GM23338 (cell line): ENCODE measurements around the gene GID4. TPM values are rescaled to one million over a fixed set of nuclear protein-coding genes. Genes with fewer than 3 reads are reported as not detected.

Source experiments
- ATAC-seq: fragments of 200-7000 bp; cut with Tn5 transposase; 3 replicates; pipeline ENCODE4 v1.9.1; 2020
- DNase-seq: peaks from one replicate; pipeline ENCODE4 v3.0.0-alpha.2; 2015; ENCODE audit warnings: low spot score
- H2AFZ ChIP-seq: fragments of 200-600 bp; sonication (generic); 2 replicates; pipeline ENCODE4 v1.8.0; 2016; ENCODE audit warnings: antibody characterized with exemption, mild to moderate bottlenecking, moderate library complexity
- H3F3A ChIP-seq: fragments of 200-600 bp; sonication (generic); replicated peaks from 2 replicates; pipeline ENCODE4 v1.8.0; 2017; ENCODE audit warnings: antibody characterized with exemption, mixed run types, low read depth
- H3K27ac ChIP-seq: fragments of 200-600 bp; sonication (generic); 2 replicates; pipeline ENCODE4 v1.6.1; 2016; ENCODE audit warnings: low read depth
- H3K27me3 ChIP-seq: fragments of 200-600 bp; sonication (generic); 2 replicates; pipeline ENCODE4 v1.8.0; 2016; ENCODE audit warnings: mild to moderate bottlenecking, mixed run types, moderate library complexity; ENCODE audit not compliant: insufficient read depth
- H3K36me3 ChIP-seq: fragments of 200-600 bp; sonication (generic); 2 replicates; pipeline ENCODE4 v1.8.0; 2016; ENCODE audit warnings: mild to moderate bottlenecking; ENCODE audit not compliant: insufficient read depth
- H3K4me1 ChIP-seq: fragments of 200-600 bp; sonication (generic); 2 replicates; pipeline ENCODE4 v1.8.0; 2016; ENCODE audit warnings: mild to moderate bottlenecking, moderate library complexity; ENCODE audit not compliant: insufficient read depth
- H3K4me2 ChIP-seq: fragments of 200-600 bp; sonication (generic); 2 replicates; pipeline ENCODE4 v1.7.1; 2017; ENCODE audit warnings: mixed run types
- H3K4me3 ChIP-seq: fragments of 200-600 bp; sonication (generic); 2 replicates; pipeline ENCODE4 v1.6.1; 2016; ENCODE audit warnings: mixed run types
- H3K79me2 ChIP-seq: fragments of 200-600 bp; sonication (generic); replicated peaks from 2 replicates; pipeline ENCODE4 v1.8.0; 2017; ENCODE audit warnings: mild to moderate bottlenecking; ENCODE audit not compliant: insufficient read depth
- H3K9me2 ChIP-seq: fragments of 200-600 bp; sonication (generic); 2 replicates; pipeline ENCODE4 v1.8.0; 2017; ENCODE audit not compliant: insufficient read depth
- H4K20me1 ChIP-seq: fragments of 200-600 bp; sonication (generic); replicated peaks from 2 replicates; pipeline ENCODE4 v1.8.0; 2017; ENCODE audit warnings: mild to moderate bottlenecking; ENCODE audit not compliant: insufficient read depth
- H3K27ac Mint-ChIP-seq: 2 replicates; pipeline ENCODE4 v1.8.0; 2020; ENCODE audit warnings: inconsistent platforms, mild to moderate bottlenecking, moderate library complexity, mixed read lengths
- H3K27me3 Mint-ChIP-seq: 3 replicates; pipeline ENCODE4 v1.8.0; 2022; ENCODE audit warnings: low read depth, mild to moderate bottlenecking, moderate library complexity, mixed read lengths, inconsistent platforms; ENCODE audit not compliant: insufficient read depth, poor library complexity
- H3K36me3 Mint-ChIP-seq: 3 replicates; pipeline ENCODE4 v1.8.0; 2021; ENCODE audit warnings: low read depth, mild to moderate bottlenecking, inconsistent platforms, moderate library complexity, mixed read lengths
- H3K4me1 Mint-ChIP-seq: 3 replicates; pipeline ENCODE4 v1.8.0; 2020; ENCODE audit warnings: mild to moderate bottlenecking, inconsistent platforms, mixed read lengths
- H3K4me3 Mint-ChIP-seq: 3 replicates; pipeline ENCODE4 v1.8.0; 2021; ENCODE audit warnings: moderate library complexity, mild to moderate bottlenecking, inconsistent platforms, mixed read lengths
- H3K9me3 Mint-ChIP-seq: 3 replicates; pipeline ENCODE4 v1.8.0; 2020; ENCODE audit warnings: moderate library complexity, mild to moderate bottlenecking, inconsistent platforms, mixed read lengths
- CREB1 ChIP-seq: fragments of 250-450 bp; sonication (Bioruptor Pico); IDR thresholded peaks from 2 replicates; pipeline ENCODE4 v1.5.0; 2020; ENCODE audit warnings: low read depth, mild to moderate bottlenecking, moderate library complexity
- CTCF ChIP-seq, 2 experiments: fragments of 200-600 bp in 1 of 2; sonication (generic) in 1 of 2; conservative IDR thresholded peaks; 2 replicates each; pipeline versions ENCODE4 v1.5.1 to v1.6.1; 2016 to 2017; ENCODE audit warnings: antibody characterized with exemption in 2 of 2, low read depth in 2 of 2, mild to moderate bottlenecking in 2 of 2, moderate library complexity in 1 of 2
- EZH2 ChIP-seq: fragments of 200-600 bp; sonication (generic); IDR thresholded peaks from one replicate; pipeline ENCODE4 v1.8.0; 2017; ENCODE audit warnings: antibody characterized with exemption, mild to moderate bottlenecking, low read depth; ENCODE audit not compliant: unreplicated experiment
- EZH2phosphoT487 ChIP-seq: fragments of 200-600 bp; sonication (generic); IDR thresholded peaks from one replicate; pipeline ENCODE4 v1.8.1; 2018; ENCODE audit warnings: antibody characterized with exemption; ENCODE audit not compliant: unreplicated experiment
- JUNB ChIP-seq: IDR thresholded peaks from one replicate; pipeline ENCODE4 v1.6.1; 2016; ENCODE audit warnings: antibody characterized with exemption; ENCODE audit not compliant: unreplicated experiment
- NANOG ChIP-seq: IDR thresholded peaks from 2 replicates; pipeline ENCODE4 v1.6.1; 2016; ENCODE audit warnings: antibody characterized with exemption, borderline replicate concordance
- POLR2AphosphoS5 ChIP-seq: IDR thresholded peaks from 2 replicates; pipeline ENCODE4 v1.6.1; 2016; ENCODE audit warnings: antibody characterized with exemption, low read depth
- REST ChIP-seq: IDR thresholded peaks from one replicate; pipeline ENCODE4 v1.6.1; 2018; ENCODE audit warnings: antibody characterized with exemption; ENCODE audit not compliant: unreplicated experiment
- STAT1 ChIP-seq: IDR thresholded peaks from one replicate; pipeline ENCODE4 v1.6.1; 2016; ENCODE audit warnings: antibody characterized with exemption; ENCODE audit not compliant: unreplicated experiment
- ZNF114 ChIP-seq: fragments of 250-450 bp; sonication (Bioruptor Pico); IDR thresholded peaks from 2 replicates; pipeline ENCODE4 v1.5.0; 2020; ENCODE audit warnings: mild to moderate bottlenecking, moderate library complexity
- ZNF331 ChIP-seq: fragments of 250-450 bp; sonication (Bioruptor Pico); IDR thresholded peaks from 2 replicates; pipeline ENCODE4 v1.5.0; 2020; ENCODE audit warnings: low read depth, mild to moderate bottlenecking, moderate library complexity
- ZNF462 ChIP-seq: fragments of 250-450 bp; sonication (Bioruptor Pico); IDR thresholded peaks from 2 replicates; pipeline ENCODE4 v1.5.0; 2020; ENCODE audit warnings: mild to moderate bottlenecking, moderate library complexity
- polyA plus RNA-seq: library from polyadenylated mRNA; unstranded; fragments of >200 nt; fragmentation: Nextera tagmentation; extraction: Ambion mirVana; gene quantifications from 2 replicates; pipeline ENCODE4 v1.2.1, GENCODE V29; 2016
- total RNA-seq: library from RNA; depleted of rRNA; stranded (reverse); fragments of >200 nt; shearing (Covaris generic); gene quantifications from 2 replicates; pipeline ENCODE4 v1.2.3, GENCODE V29; 2014

GID4 gene
- total and polyA plus RNA-seq, 2 experiments from 2014 or later: 6.3 to 11.2 TPM

GRCh38 chr17:18009609-18010420 lies 29.4 kb upstream of the GID4 start:
- no peaks in the 10 kb centered on the region for H3F3A ChIP-seq
- H3K4me3 Mint-ChIP-seq: no peak overlapping the region
- H3K4me3 ChIP-seq: no peak overlapping the region
- no peak overlapping the region for H3K27ac Mint-ChIP-seq
- H3K79me2 ChIP-seq: no peaks in the 10 kb centered on the region
- H3K9me3 Mint-ChIP-seq: peaks cover 3% of the 10 kb centered on the region; the same call in 1 of the 3 replicates
- ATAC-seq: no peak
- DNase-seq: no peak
- no peaks in the 10 kb centered on the region for H3K4me1 ChIP-seq
- H3K4me2 ChIP-seq: no peak overlapping the region
- peaks cover 12% of the 10 kb centered on the region for H3K27me3 Mint-ChIP-seq
- H4K20me1 ChIP-seq: peaks cover 5% of the 10 kb centered on the region; the same call in 1 of the 2 replicates
- no peak overlapping the region for H2AFZ ChIP-seq
- H3K27ac ChIP-seq: no peak overlapping the region
- H3K4me1 Mint-ChIP-seq: peaks cover 8% of the 10 kb centered on the region; the same call in 2 of the 3 replicates
- no peak for TF ChIP-seq STAT1
- TF ChIP-seq EZH2phosphoT487: no peak
- no peak for TF ChIP-seq ZNF114 (CRISPR knock-in tag)
- no peak for TF ChIP-seq CTCF (conservative IDR thresholded peaks at IDR 0.05; ENCODE audit: low read depth in 2 of 2)
- no peak for TF ChIP-seq EZH2
- TF ChIP-seq JUNB: no peak
- TF ChIP-seq REST: no peak
- no peak for TF ChIP-seq NANOG
- TF ChIP-seq POLR2AphosphoS5: no peak
- TF ChIP-seq ZNF462 (CRISPR knock-in tag): no peak
- TF ChIP-seq CREB1: no peak
- no peak for TF ChIP-seq ZNF331 (CRISPR knock-in tag)
- H3K36me3 Mint-ChIP-seq: no peaks in the 10 kb centered on the region
- no peaks in the 10 kb centered on the region for H3K9me2 ChIP-seq
- no peaks in the 10 kb centered on the region for H3K27me3 ChIP-seq
- no peaks in the 10 kb centered on the region for H3K36me3 ChIP-seq
